A673 (cell line): ENCODE measurements around the gene LAMB4. TPM values are rescaled to one million over a fixed set of nuclear protein-coding genes. Genes with fewer than 3 reads are reported as not detected.

Experiments used
- BruUV-seq: library from RNA; stranded (reverse); fragments of 400-500 nt; replicated peaks from 2 replicates; lab custom pipeline; 2021; lab: Mats Ljungman, UMichigan
- CTCF ChIA-PET: fragments of 300-600 bp; sonication (Branson Sonifier 250); formaldehyde crosslinking; loops from one replicate; lab custom pipeline; 2022; ENCODE audit warnings: antibody characterized with exemption; lab: Charles Lee
- POLR2A ChIA-PET: fragments of 300-600 bp; sonication (Branson Sonifier 250); formaldehyde crosslinking; loops from one replicate; lab custom pipeline; 2022; ENCODE audit warnings: antibody characterized with exemption; ENCODE audit not compliant: low non-redundant PET; lab: Charles Lee
- DNase-seq: peaks from one replicate; pipeline ENCODE4 v3.0.0-alpha.2; 2015; ENCODE audit warnings: low spot score
- H3K27ac ChIP-seq: fragments of 200-600 bp; sonication (generic); 2 replicates; pipeline ENCODE4 v1.5.1; 2016; ENCODE audit warnings: mixed run types, low read depth, mild to moderate bottlenecking, mixed read lengths, antibody characterized with exemption, low read length; ENCODE audit not compliant: poor library complexity, severe bottlenecking
- H3K27me3 ChIP-seq: fragments of 200-600 bp; sonication (generic); replicated peaks from 2 replicates; pipeline ENCODE4 v1.6.1; 2017; ENCODE audit warnings: mixed run types, low read depth, mild to moderate bottlenecking, mixed read lengths, antibody characterized with exemption, low read length; ENCODE audit not compliant: insufficient read depth, poor library complexity
- H3K36me3 ChIP-seq: fragments of 200-600 bp; sonication (generic); 2 replicates; pipeline ENCODE4 v1.6.1; 2016; ENCODE audit warnings: mixed run types, mild to moderate bottlenecking, mixed read lengths, antibody characterized with exemption, low read length; ENCODE audit not compliant: insufficient read depth, poor library complexity, severe bottlenecking
- H3K4me1 ChIP-seq: fragments of 200-600 bp; sonication (generic); 2 replicates; pipeline ENCODE4 v1.6.1; 2017; ENCODE audit warnings: mixed run types, mild to moderate bottlenecking, mixed read lengths, antibody characterized with exemption, low read length; ENCODE audit not compliant: insufficient read depth, poor library complexity, severe bottlenecking
- H3K4me3 ChIP-seq: fragments of 200-600 bp; sonication (generic); 2 replicates; pipeline ENCODE4 v1.5.1; 2016; ENCODE audit warnings: low read depth, mixed run types, mild to moderate bottlenecking, mixed read lengths, low read length; ENCODE audit not compliant: poor library complexity, severe bottlenecking
- H3K9me3 ChIP-seq: fragments of 200-600 bp; sonication (generic); 2 replicates; pipeline ENCODE4 v1.6.1; 2016; ENCODE audit warnings: mixed run types, low read depth, mild to moderate bottlenecking, mixed read lengths, antibody characterized with exemption, low read length; ENCODE audit not compliant: poor library complexity, severe bottlenecking
- EZH2 ChIP-seq: fragments of 200-600 bp; sonication (generic); IDR thresholded peaks from 2 replicates; pipeline ENCODE4 v1.6.1; 2017; ENCODE audit warnings: borderline replicate concordance, low read depth, mild to moderate bottlenecking, mixed read lengths, antibody characterized with exemption, low read length; ENCODE audit not compliant: poor library complexity, severe bottlenecking
- intact Hi-C: fragments of 100-400 bp; cut with micrococcal nuclease; formaldehyde crosslinking; loops from one replicate; pipeline ENCODE4 v1.10.0; 2022; ENCODE audit not compliant: unreplicated experiment
- total RNA-seq: library from RNA; stranded (reverse); gene quantifications from 2 replicates; pipeline ENCODE4 v1.2.3, GENCODE V29; 2021
- TF ChIP-seq, protein P1 (sequence below): fragments of 300-800, 200-600 bp; sonication (generic); conservative IDR thresholded peaks from 2 replicates; pipeline ENCODE4 v1.5.1; 2017; ENCODE audit warnings: low read depth, mild to moderate bottlenecking, antibody characterized with exemption, low read length, moderate library complexity, mixed read lengths

The LAMB4 gene
- total RNA-seq, 1 experiment from 2014 or later: 0.21 TPM

DNA sequence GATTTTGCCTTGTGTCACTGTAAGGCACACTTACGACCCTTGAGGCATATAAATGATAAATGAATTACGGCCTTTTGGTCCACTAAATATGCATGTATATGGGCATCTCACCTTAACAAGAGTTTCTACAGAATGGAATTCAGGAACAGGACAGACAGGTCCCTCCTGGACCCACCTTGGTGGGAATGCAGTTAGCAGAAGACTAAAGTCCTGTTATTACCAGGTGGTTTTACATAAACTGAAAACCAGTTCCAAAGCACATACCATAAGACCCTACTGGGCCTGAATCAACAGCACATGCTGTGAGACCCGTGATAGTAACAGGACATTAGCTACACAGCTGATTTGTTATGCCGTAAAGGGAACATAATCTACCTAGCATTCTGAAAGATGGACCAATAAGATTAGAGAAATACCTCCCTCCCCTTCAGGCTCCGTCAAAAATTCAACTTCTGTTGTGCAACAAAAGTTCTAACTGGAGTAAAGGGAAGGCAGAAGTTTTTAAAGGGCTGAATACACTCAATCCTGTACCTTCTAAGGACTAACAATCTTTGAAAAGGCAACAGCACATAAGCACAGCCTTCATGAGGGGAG is 151.2 kb downstream of the LAMB4 start:
- H3K9me3 ChIP-seq: no peaks in the 10 kb centered on the region
- TF ChIP-seq, protein P1, sequence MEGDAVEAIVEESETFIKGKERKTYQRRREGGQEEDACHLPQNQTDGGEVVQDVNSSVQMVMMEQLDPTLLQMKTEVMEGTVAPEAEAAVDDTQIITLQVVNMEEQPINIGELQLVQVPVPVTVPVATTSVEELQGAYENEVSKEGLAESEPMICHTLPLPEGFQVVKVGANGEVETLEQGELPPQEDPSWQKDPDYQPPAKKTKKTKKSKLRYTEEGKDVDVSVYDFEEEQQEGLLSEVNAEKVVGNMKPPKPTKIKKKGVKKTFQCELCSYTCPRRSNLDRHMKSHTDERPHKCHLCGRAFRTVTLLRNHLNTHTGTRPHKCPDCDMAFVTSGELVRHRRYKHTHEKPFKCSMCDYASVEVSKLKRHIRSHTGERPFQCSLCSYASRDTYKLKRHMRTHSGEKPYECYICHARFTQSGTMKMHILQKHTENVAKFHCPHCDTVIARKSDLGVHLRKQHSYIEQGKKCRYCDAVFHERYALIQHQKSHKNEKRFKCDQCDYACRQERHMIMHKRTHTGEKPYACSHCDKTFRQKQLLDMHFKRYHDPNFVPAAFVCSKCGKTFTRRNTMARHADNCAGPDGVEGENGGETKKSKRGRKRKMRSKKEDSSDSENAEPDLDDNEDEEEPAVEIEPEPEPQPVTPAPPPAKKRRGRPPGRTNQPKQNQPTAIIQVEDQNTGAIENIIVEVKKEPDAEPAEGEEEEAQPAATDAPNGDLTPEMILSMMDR: no peak
- TF ChIP-seq EZH2: no peak
- H3K27ac ChIP-seq: no peak overlapping the region
- no peak for DNase-seq
- BruUV-seq: no TSS peak
- no peaks in the 10 kb centered on the region for H3K4me1 ChIP-seq
- H3K36me3 ChIP-seq: peaks cover 76% of the 10 kb centered on the region
- intact Hi-C loops: no loop called here
- ChIA-PET CTCF (no interaction called here), POLR2A (no interaction called here)
- H3K4me3 ChIP-seq: no peak overlapping the region
- no peaks in the 10 kb centered on the region for H3K27me3 ChIP-seq

GRCh38 chr7:107977048-107977447 is 153.1 kb downstream of the LAMB4 start:
- ChIA-PET CTCF (no interaction called here), POLR2A (no interaction called here)
- Histone ChIP-seq H3K27me3 (no peaks in the 10 kb centered on the region), H3K36me3 (peaks cover 85% of the 10 kb centered on the region), H3K27ac (no peak overlapping the region), H3K4me3 (no peak overlapping the region), H3K9me3 (no peaks in the 10 kb centered on the region), H3K4me1 (peaks cover 17% of the 10 kb centered on the region)
- BruUV-seq: no TSS peak
- intact Hi-C loops: no loop called here
- TF ChIP-seq, protein P1: no peak
- TF ChIP-seq EZH2: no peak
- no peak for DNase-seq

- intact Hi-C loops: no loop called here
- Histone ChIP-seq H3K27ac (no peak overlapping the region), H3K4me3 (no peak overlapping the region), H3K36me3 (peaks cover 85% of the 10 kb centered on the region), H3K9me3 (no peaks in the 10 kb centered on the region), H3K27me3 (no peaks in the 10 kb centered on the region), H3K4me1 (peaks cover 21% of the 10 kb centered on the region)
- ChIA-PET CTCF (no interaction called here), POLR2A (no interaction called here)
- no TSS peak for BruUV-seq
- DNase-seq: no peak
- TF ChIP-seq, protein P1: no peak
- TF ChIP-seq EZH2: no peak
Observed at GRCh38 chr7:107976620-107977019, 153.5 kb downstream of the LAMB4 start.
